Activated naive CD4-positive, alpha-beta T cell treated with anti-CD3 and anti-CD28 coated beads for 36 hours (primary cell): ENCODE measurements around the gene TELO2. TPM values are rescaled to one million over a fixed set of nuclear protein-coding genes. Genes with fewer than 3 reads are reported as not detected.

Source experiments
- CTCF ChIA-PET: fragments of 350-600 bp; sonication (Branson Sonifier 250); formaldehyde crosslinking; loops from one replicate; lab custom pipeline; 2021; ENCODE audit warnings: antibody characterized with exemption; lab: Charles Lee
- DNase-seq: peaks from one replicate; pipeline ENCODE4 v3.0.0-alpha.2; 2020
- H3K27ac Mint-ChIP-seq: one replicate; pipeline ENCODE4 v1.8.0; 2021; ENCODE audit warnings: mild to moderate bottlenecking, mixed read lengths
- H3K27me3 Mint-ChIP-seq: one replicate; pipeline ENCODE4 v1.8.0; 2021; ENCODE audit warnings: low read depth, mixed read lengths
- H3K36me3 Mint-ChIP-seq: one replicate; pipeline ENCODE4 v1.8.0; 2021; ENCODE audit warnings: low read depth, mixed read lengths
- H3K4me1 Mint-ChIP-seq: one replicate; pipeline ENCODE4 v1.8.0; 2021; ENCODE audit warnings: low read depth, mixed read lengths
- H3K4me3 Mint-ChIP-seq: one replicate; pipeline ENCODE4 v1.8.0; 2021; ENCODE audit warnings: mild to moderate bottlenecking, moderate library complexity, mixed read lengths
- H3K9me3 Mint-ChIP-seq: one replicate; pipeline ENCODE4 v1.8.0; 2021; ENCODE audit warnings: mixed read lengths
- intact Hi-C: fragments of 100-400 bp; cut with micrococcal nuclease; formaldehyde crosslinking; loops from one replicate; pipeline ENCODE4 v1.15.1; 2023
- total RNA-seq, 2 experiments: library from RNA; stranded (reverse); gene quantifications; one replicate each; pipeline ENCODE4 v1.2.3, GENCODE V29; 2021

TELO2 gene
- total RNA-seq, 2 experiments from 2014 or later = 68.1 to 76.1 TPM

- CTCF ChIA-PET = interaction anchor here (0.5 kb wide), 1 partner anchor 104 kb away, joined by 4 read pairs; no protein-coding TSS in a partner anchor
- Mint-ChIP-seq H3K4me1 (peaks cover 33% of the 10 kb centered on the region), H3K4me3 (peak overlapping the region; percentile 64), H3K9me3 (no peaks in the 10 kb centered on the region), H3K27me3 (no peaks in the 10 kb centered on the region), H3K27ac (peak overlapping the region; percentile 59), H3K36me3 (no peaks in the 10 kb centered on the region)
- DNase-seq = peak; percentile 35
- intact Hi-C loops = no loop called here
Measured at GRCh38 chr16:1525871-1526607, 32.9 kb downstream of the TELO2 start.

- H3K36me3 Mint-ChIP-seq = no peaks in the 10 kb centered on the region
- DNase-seq = peak; percentile 44
- H3K27ac Mint-ChIP-seq = peak overlapping the region; percentile 36
- no peaks in the 10 kb centered on the region for H3K9me3 Mint-ChIP-seq
- H3K27me3 Mint-ChIP-seq = no peaks in the 10 kb centered on the region
- peak overlapping the region; percentile 36 for H3K4me3 Mint-ChIP-seq
- intact Hi-C loops = no loop called here
- peaks cover 36% of the 10 kb centered on the region for H3K4me1 Mint-ChIP-seq
- CTCF ChIA-PET = no interaction called here
Measured at GRCh38 chr16:1526608-1527555, 33.7 kb downstream of the TELO2 start.

GRCh38 chr16:1527836-1528811, 35.0 kb downstream of the TELO2 start:
- no peak overlapping the region for H3K27ac Mint-ChIP-seq
- no peaks in the 10 kb centered on the region for H3K9me3 Mint-ChIP-seq
- no peaks in the 10 kb centered on the region for H3K27me3 Mint-ChIP-seq
- intact Hi-C loops = no loop called here
- peaks cover 39% of the 10 kb centered on the region for H3K4me1 Mint-ChIP-seq
- no peaks in the 10 kb centered on the region for H3K36me3 Mint-ChIP-seq
- DNase-seq = no peak
- H3K4me3 Mint-ChIP-seq = no peak overlapping the region
- CTCF ChIA-PET = no interaction called here

DNA sequence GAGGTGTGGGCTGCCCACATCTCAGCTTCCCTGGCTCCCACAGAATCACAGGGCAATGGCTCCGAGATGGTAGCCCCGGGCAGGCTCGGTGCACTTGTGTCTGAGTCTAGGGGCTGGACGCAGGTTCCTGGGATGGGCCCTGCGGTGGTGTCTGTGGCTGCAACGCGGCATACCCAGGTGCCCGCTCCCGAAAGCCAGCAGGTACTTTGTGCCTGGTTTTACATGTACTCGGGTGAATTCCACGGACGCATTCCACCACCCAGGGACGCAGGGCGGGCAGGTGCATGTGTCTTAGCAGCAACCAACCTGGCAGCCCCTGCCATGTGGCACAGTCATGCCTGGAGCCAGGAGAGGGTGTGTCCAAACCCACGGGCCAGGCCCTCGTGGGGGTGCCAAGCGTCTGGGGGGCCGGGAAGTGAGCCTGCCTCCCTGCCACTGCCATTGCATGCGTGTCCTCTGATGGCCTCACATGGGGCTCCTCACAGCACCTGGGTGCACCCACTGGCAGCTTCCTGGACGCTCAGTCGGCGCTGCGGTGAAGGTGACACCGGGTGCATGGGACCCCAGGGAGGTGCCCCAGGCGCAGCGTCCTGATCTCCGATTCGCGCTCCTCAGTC, 35.9 kb downstream of the TELO2 start:
- Mint-ChIP-seq H3K4me3 (no peak overlapping the region), H3K27me3 (no peaks in the 10 kb centered on the region), H3K36me3 (no peaks in the 10 kb centered on the region), H3K9me3 (no peaks in the 10 kb centered on the region), H3K27ac (no peak overlapping the region), H3K4me1 (peaks cover 42% of the 10 kb centered on the region)
- CTCF ChIA-PET = no interaction called here
- intact Hi-C loops = no loop called here
- no peak for DNase-seq

DNA sequence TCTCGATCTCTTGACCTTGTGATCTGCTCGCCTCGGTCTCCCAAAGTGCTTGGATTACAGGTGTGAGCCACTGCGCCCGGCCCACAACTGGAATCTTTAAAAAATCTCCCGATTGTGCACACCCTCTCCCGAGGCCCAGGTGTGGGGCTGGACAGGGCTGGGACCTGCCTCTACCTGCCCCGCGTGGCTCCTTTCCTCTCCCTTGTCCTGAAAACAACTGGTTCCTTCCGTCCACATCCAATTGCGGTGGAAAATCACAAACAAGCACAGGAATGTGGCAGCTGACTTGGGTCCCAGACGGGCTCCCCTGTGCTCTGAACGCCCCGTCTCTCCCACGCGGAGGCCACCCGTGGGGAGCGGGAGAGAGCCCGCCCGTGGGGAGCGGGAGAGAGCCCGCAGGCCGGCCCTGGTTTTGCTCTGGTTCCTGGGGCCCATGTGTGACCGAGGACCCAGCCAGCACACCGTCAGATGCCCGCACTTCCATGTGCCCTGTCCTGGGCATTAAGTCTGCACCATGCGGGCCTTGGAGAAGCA, 37.3 kb downstream of the TELO2 start:
- Mint-ChIP-seq H3K4me1 (peaks cover 42% of the 10 kb centered on the region), H3K4me3 (no peak overlapping the region), H3K27ac (no peak overlapping the region), H3K36me3 (peaks cover 8% of the 10 kb centered on the region), H3K9me3 (no peaks in the 10 kb centered on the region), H3K27me3 (no peaks in the 10 kb centered on the region)
- CTCF ChIA-PET = interaction anchor here (0.6 kb wide), 1 partner anchor 76 kb away, joined by 3 read pairs; no protein-coding TSS in a partner anchor
- DNase-seq = no peak
- intact Hi-C loops = no loop called here

GRCh38 chr16:1530883-1531637, 37.9 kb downstream of the TELO2 start:
- intact Hi-C loops = no loop called here
- Mint-ChIP-seq H3K27me3 (no peaks in the 10 kb centered on the region), H3K4me3 (no peak overlapping the region), H3K9me3 (no peaks in the 10 kb centered on the region), H3K27ac (no peak overlapping the region), H3K4me1 (peaks cover 36% of the 10 kb centered on the region), H3K36me3 (peaks cover 10% of the 10 kb centered on the region)
- DNase-seq = no peak
- CTCF ChIA-PET = no interaction called here

DNA sequence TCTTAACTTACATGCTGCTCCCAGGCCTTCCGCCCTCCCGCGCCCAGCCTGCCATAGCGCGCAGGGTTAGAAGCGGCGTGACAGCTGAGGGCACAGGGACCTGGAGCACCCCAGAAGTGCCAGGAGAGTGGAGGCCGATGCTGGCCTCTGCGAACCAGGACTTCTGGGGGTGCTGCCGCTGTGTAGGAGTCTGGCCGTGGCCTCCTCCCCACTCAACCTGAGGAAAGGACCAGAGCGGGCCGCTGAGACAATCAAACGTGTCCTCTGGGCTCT, 38.4 kb downstream of the TELO2 start:
- Mint-ChIP-seq H3K9me3 (no peaks in the 10 kb centered on the region), H3K27me3 (no peaks in the 10 kb centered on the region), H3K4me1 (peaks cover 36% of the 10 kb centered on the region), H3K36me3 (peaks cover 14% of the 10 kb centered on the region), H3K4me3 (no peak overlapping the region), H3K27ac (no peak overlapping the region)
- DNase-seq = no peak
- CTCF ChIA-PET = no interaction called here
- intact Hi-C loops = no loop called here

- DNase-seq = no peak
- H3K36me3 Mint-ChIP-seq = peaks cover 20% of the 10 kb centered on the region
- H3K4me1 Mint-ChIP-seq = peaks cover 36% of the 10 kb centered on the region
- H3K4me3 Mint-ChIP-seq = no peak overlapping the region
- H3K9me3 Mint-ChIP-seq = no peaks in the 10 kb centered on the region
- intact Hi-C loops = no loop called here
- CTCF ChIA-PET = interaction anchor here (0.6 kb wide), 1 partner anchor 721 kb away, joined by 3 read pairs; no protein-coding TSS in a partner anchor
- H3K27me3 Mint-ChIP-seq = no peaks in the 10 kb centered on the region
- no peak overlapping the region for H3K27ac Mint-ChIP-seq
Measured at GRCh38 chr16:1532081-1532760, 39.1 kb downstream of the TELO2 start.

DNA sequence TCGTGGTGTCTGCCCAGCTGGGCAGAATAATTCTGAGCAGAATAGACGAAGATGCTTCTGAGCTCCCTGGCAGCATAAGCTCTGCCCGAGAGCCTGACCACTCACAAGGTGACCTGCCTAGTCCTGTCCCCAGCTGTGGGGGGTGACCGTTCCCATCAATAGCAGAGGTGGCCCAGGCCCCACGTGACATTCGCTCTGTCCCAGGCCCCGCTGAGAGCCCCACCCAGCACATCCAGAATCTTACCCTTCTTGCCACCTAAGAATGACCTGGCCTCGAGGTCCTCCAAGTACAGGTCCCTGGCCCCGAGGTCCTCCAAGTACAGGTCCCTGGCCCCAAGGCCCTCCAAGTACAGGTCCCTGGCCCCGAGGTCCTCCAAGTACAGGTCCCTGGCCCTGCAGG, 39.6 kb downstream of the TELO2 start:
- intact Hi-C loops = no loop called here
- H3K27ac Mint-ChIP-seq = peak overlapping the region; percentile 95
- no peak for DNase-seq

GRCh38 chr16:1533443-1533951, 40.3 kb downstream of the TELO2 start, which contains the start of gene TMEM204:
Gene TMEM204 (plus strand): TSS chr16:1533666. CDS start chr16:1534276, 610 bp downstream.
- peak; percentile 67 for DNase-seq
- H3K4me3 Mint-ChIP-seq = peak within 1 kb of the TSS; percentile 97
- CTCF ChIA-PET = no interaction called here
- no peaks in the 10 kb centered on the region for H3K27me3 Mint-ChIP-seq
- peak within 1 kb of the TSS; percentile 95 for H3K27ac Mint-ChIP-seq
- peaks cover 41% of the 10 kb centered on the region for H3K4me1 Mint-ChIP-seq
- H3K36me3 Mint-ChIP-seq = peaks cover 27% of the 10 kb centered on the region
- intact Hi-C loops = no loop called here
- H3K9me3 Mint-ChIP-seq = no peaks in the 10 kb centered on the region

More for the DNA sequence above, 39.6 kb downstream of the TELO2 start:
- Mint-ChIP-seq H3K4me1 (peaks cover 39% of the 10 kb centered on the region), H3K27me3 (no peaks in the 10 kb centered on the region), H3K36me3 (peaks cover 24% of the 10 kb centered on the region), H3K9me3 (no peaks in the 10 kb centered on the region), H3K4me3 (peak overlapping the region; percentile 97)
- CTCF ChIA-PET = interaction anchor here (0.5 to 0.6 kb wide), 2 partner anchors 150 to 720 kb away, joined by 3 read pairs; no protein-coding TSS in a partner anchor
